SK-MEL-5 (cell line): ENCODE results near the gene ARNT2. TPM values are rescaled to one million over a fixed set of nuclear protein-coding genes. Genes with fewer than 3 reads are reported as not detected.
A peak's percentile ranks its signal among the peaks of the same experiment; 100 is the strongest.

ENCODE experiments used
- DNase-seq: peaks from one replicate; pipeline ENCODE4 v3.0.0-alpha.2; 2016; ENCODE audit warnings: low read depth, low spot score
- in situ Hi-C: cut with HindIII; loops from 2 replicates; pipeline ENCODE4 v1.10.0; 2016; ENCODE audit warnings: low sequenced_read_pairs, high pct_unique_total_duplicates, low pct_unique_long_range_greater_than_20kb
- total RNA-seq: library from RNA; depleted of rRNA; stranded (reverse); fragments of >200 nt; shearing (Covaris generic); gene quantifications from 2 replicates; pipeline ENCODE4 v1.2.3, GENCODE V29; 2014

The ARNT2 gene
- total RNA-seq, 1 experiment from 2014 or later: 33.6 TPM

DNA sequence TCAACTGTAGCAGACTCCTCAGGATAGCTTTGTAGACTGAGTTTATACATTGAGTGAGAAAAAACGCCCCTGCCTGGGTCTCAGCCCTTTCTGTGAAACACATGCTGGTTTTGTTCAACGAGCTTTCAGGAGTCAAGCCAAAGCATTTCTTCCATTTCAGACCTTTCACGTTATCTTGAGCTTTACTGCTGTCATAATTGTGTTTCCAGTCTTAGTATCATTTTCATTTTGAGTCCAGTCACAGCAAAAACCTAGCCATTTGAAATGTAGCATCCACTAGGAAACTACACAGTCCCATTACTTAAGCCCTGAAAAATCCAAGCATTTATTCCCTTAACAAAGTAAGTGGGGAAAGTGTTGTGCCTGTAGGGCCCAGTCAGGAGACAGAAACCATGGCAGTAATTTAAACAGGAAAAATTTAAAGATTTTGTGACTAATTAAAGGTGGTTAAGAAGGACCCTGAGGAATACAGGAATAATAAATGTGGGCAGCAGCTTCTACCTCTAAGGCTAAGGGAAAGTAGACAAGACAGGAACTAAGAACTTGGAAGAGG lies 180.9 kb downstream of the ARNT2 start:
- no peak for DNase-seq
- in situ Hi-C loops: no loop called here

DNA sequence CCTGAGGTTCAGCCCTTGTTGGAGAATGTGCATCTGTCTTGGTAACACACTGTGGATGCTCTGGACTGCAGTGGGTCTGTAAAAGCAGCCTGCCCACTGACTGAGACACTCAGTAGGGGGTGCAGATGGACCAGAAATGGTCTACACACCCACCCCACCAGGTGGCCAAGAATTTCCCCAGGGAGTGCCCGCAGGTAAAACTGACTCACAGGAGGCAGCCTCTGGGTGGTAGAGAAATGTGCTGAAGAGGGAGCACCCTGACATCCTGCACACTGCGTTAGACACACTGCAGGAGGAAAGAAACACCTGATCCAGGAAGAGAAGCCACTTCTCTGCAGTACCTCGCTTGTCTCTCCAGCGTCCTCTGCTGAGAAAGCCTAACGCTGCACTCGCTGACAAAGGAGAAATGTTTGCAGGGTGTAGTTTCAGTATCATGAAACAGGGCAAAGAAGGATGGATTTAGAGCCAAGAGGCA lies 181.4 kb downstream of the ARNT2 start:
- in situ Hi-C loops: no loop called here
- DNase-seq: peak; percentile 13

DNA sequence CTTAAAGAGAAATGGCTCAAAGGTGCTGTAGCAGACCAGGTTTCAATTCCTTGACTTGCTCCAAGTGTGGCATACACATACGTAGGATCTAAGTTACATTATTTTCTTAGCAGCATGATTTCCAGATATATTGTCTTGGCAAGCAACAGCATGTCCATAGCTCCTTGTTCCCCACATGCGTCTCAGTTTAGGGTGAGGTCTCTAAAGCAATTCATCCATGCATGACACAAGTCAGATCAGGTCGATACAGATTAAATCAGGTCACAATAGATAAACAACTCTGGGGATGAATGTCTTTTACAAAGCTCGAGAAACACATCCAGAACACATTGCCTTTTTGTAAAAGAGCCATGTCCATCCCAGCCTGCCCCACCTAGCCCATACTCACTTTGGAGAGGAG lies 182.0 kb downstream of the ARNT2 start:
- no peak for DNase-seq
- in situ Hi-C loops: no loop called here

DNA sequence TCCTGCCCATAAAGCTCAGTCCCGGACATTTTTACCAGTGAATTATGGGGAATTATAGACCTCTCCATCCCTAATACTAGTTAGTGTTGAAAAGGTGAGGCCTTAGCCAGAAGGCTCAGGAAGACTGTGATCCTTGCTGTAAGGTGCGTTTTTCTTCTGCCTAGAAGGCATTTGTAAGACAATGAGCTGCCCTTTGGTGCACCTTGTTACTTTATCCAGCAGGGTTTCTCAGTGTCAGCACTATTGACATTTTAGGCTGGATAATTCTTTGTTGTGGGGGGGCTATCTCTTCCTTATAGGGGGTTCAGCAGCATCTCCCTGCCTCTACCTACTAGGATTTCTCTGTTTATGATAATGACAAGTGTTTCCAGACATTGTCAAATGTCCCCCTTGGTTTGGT lies 182.8 kb downstream of the ARNT2 start:
- in situ Hi-C loops: no loop called here
- no peak for DNase-seq

DNA sequence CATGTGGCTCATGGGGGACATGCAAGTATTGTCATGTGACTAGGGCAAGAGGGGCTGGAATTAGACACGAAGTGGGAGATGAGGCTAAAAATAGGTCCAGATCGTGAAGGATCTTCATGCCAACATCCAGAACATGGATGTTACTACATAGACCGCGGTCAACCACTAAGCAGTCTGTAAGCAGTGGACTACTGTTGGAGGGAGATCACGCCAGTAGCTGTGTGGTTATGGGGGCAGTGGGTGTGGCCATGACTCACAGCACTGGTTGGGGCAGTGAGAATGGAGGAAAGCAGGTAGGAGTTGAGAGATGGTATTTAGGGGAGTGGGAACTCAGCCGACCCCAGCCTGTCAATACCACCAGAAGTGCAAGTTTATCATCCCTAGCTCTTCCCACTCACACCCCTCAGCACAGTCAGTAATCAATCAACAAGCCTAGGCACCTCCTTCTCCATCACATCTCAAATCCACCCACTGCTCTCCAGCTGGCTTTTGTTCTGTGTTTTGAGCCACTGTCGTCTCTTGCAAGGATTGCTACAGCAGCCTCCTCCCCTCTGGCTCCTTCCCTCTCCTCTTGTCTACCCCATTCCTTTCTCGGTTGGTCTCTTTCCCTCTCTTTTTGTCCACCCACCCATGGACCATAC lies 183.8 kb downstream of the ARNT2 start:
- in situ Hi-C loops: no loop called here
- no peak for DNase-seq

GRCh38 chr15:80588801-80589200 lies 184.6 kb downstream of the ARNT2 start:
- DNase-seq: no peak
- in situ Hi-C loops: no loop called here

DNA sequence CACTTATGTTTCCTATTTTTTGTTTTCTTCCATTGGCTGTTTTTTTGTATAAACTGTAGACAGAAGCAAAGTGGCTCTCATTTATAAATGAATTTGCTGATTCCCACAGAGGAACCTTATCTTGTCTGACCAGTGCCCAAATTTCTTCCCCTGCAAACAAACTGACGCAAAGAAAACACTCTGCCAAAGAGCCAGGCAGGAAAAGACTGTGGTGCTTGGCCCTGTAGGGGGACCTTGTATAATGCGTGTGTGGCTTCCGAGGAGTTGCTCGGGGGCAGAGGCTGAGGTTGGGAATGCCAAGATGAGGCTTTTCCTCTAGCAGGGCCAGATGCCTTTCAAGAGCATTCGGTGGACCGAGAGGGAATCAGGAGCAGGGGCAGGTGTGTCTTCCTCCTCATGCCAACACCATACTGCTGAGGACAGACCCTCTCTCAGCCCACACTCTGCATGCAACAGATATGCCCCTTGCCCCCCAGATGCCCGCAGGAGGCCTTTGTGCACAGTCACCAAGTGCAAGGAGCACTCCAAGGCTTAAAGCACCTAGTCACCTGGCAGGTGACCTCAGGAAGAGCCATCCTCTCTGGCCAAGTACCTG lies 186.7 kb downstream of the ARNT2 start:
- in situ Hi-C loops: no loop called here
- no peak for DNase-seq

DNA sequence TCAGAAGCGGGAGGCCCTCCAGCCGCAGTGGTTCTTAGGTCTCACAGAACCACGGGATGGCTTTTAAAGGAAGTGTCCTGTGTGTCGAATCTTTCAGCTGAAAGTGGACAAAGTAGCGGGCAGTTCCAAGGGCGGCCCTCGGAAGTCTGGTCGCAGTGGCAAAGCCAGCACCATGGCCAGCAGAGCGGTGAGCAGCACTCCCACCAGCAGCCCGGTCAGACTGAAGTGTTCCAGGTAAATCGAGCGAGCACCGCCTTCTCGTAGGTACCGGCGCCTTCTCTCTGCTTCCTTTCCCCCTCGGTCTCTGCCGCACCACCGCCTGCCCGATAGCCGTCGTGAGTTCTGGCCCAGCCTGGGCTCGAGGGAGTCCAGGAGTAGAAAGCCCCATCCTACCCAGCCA lies 187.3 kb downstream of the ARNT2 start:
- no peak for DNase-seq
- in situ Hi-C loops: no loop called here

GRCh38 chr15:80591938-80592825 lies 188.0 kb downstream of the ARNT2 start:
- in situ Hi-C loops: no loop called here

GRCh38 chr15:80593486-80594030 lies 189.4 kb downstream of the ARNT2 start:
- no peak for DNase-seq

More at GRCh38 chr15:80591938-80592825, 188.0 kb downstream of the ARNT2 start:
- DNase-seq: no peak

GRCh38 chr15:80594091-80594889 lies 190.1 kb downstream of the ARNT2 start:
- in situ Hi-C loops: no loop called here
- DNase-seq: no peak

More at GRCh38 chr15:80593486-80594030, 189.4 kb downstream of the ARNT2 start:
- in situ Hi-C loops: no loop called here

GRCh38 chr15:80595396-80595795 lies 191.2 kb downstream of the ARNT2 start:
- DNase-seq: no peak
- in situ Hi-C loops: no loop called here

DNA sequence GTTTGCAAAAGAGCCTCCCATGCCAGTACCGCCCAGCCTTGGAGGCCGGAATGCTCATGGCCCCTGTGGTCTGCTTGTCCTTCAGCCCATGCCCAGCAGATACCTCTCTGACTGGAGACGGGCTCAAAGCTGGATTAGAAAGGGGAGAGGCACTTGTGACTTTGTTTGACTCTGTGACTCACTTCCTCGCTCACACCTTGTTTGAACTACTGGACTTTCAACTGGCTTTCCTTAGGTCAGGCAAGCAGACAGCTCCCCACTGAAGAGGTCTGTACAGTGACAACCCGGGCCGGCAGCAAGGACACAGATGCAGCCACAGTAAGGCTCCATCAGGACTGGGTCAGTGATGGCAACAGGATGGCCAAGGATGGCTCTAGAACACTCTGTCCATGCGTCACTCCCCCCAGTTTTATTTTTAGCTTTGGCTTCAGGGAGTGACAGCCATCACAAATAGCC lies 192.4 kb downstream of the ARNT2 start:
- no peak for DNase-seq
- in situ Hi-C loops: no loop called here

DNA sequence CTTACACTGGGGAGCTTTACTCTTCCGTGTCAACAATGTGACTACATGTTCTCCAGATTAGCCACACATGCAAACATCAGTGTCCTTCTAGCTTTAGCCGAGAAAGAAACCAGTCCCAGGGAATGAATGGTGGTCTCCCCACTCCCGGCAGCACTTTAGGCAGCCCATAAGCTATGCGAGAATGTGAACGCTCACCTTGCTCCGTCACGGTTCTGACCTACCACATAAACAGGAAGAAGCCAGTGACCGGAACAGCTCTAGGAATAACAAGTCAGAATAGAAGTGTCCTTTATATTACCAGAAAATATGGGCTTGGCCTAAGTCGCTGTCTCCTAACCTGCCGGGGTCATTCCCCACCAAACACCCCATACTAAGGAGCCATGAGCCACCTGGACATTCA lies 192.9 kb downstream of the ARNT2 start:
- in situ Hi-C loops: no loop called here
- DNase-seq: no peak

- in situ Hi-C loops: no loop called here
Measured at GRCh38 chr15:80599359-80599758, 195.2 kb downstream of the ARNT2 start.

GRCh38 chr15:80600626-80601025 lies 196.4 kb downstream of the ARNT2 start:
- in situ Hi-C loops: no loop called here
- no peak for DNase-seq

More at GRCh38 chr15:80599359-80599758, 195.2 kb downstream of the ARNT2 start:
- DNase-seq: no peak

DNA sequence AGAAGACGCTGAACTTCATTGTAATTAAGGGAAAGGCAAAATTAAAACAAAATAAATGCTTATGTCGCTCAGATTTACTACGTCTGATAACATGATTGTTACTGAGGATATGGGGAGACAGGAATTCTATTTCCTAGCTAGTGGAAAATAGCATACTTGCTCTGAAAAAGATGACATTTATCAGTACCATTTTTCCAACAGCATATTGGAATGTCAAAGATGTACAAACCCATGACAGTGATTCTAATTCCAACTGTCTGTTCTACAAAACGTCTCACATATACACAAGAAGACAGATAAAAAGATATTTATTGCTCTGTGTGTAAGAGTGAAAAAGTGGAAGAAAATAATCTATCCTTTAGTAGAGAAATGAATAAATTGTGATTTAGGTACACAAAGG lies 197.1 kb downstream of the ARNT2 start:
- in situ Hi-C loops: no loop called here
- no peak for DNase-seq
